Body of pancreas (tissue), 4 donors: Measurements from ENCODE around the gene MSMO1.

ENCODE experiments used
- POLR2A ChIP-seq, 3 donors: fragments of 450-650 bp; IDR thresholded peaks; one replicate each; pipeline ENCODE4 v1.6.1; 2016; ENCODE audit warnings: antibody characterized with exemption in 3 of 3, mild to moderate bottlenecking in 2 of 3
- TF ChIP-seq, protein P1 (sequence below), 7 experiments: fragments of 450-650 bp in 4 of 7; fragments of 200-600 bp in 3 of 7; sonication (generic) in 3 of 7; IDR thresholded peaks; one replicate each; pipeline ENCODE4 v1.5.1; 2016 to 2019; ENCODE audit warnings: antibody characterized with exemption in 7 of 7

DNA sequence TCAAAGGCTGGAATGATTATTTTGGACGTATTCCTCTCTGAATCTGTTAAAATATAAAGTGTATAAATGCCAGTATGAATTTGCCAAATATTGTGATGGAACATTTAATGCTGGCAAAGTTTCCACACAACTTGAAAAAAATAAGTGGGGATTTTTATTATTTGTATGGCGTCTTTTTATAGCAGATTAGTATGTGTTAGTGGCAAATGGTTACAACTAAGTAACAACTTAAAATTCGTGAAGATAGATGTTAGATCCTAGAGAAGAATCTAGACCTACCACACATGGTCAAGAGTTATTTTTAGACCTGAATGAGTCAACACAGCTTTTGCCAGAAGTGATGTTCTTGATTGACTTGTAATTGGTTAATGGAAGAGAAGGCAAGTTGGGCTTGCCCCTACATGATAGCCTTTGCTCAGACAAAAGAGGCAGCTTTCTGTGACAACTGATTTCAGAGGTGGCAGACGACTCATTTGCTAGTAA is 56.2 kb downstream of the MSMO1 start:
- TF ChIP-seq, protein P1, sequence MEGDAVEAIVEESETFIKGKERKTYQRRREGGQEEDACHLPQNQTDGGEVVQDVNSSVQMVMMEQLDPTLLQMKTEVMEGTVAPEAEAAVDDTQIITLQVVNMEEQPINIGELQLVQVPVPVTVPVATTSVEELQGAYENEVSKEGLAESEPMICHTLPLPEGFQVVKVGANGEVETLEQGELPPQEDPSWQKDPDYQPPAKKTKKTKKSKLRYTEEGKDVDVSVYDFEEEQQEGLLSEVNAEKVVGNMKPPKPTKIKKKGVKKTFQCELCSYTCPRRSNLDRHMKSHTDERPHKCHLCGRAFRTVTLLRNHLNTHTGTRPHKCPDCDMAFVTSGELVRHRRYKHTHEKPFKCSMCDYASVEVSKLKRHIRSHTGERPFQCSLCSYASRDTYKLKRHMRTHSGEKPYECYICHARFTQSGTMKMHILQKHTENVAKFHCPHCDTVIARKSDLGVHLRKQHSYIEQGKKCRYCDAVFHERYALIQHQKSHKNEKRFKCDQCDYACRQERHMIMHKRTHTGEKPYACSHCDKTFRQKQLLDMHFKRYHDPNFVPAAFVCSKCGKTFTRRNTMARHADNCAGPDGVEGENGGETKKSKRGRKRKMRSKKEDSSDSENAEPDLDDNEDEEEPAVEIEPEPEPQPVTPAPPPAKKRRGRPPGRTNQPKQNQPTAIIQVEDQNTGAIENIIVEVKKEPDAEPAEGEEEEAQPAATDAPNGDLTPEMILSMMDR (IDR thresholded peaks at IDR 0.05), result no peak
- TF ChIP-seq POLR2A (IDR thresholded peaks at IDR 0.05), result no peak
